Measurements from ENCODE around the gene CEP57L1. TPM values are rescaled to one million over a fixed set of nuclear protein-coding genes. Genes with fewer than 3 reads are reported as not detected.
"Not testable (repeated sequence)": the region's sequence is repeated elsewhere in the genome, so short reads cannot be mapped to it uniquely, and the experiment has no call there.

CEP57L1 gene
- polyA plus RNA-seq, 2 donors: 3.1 to 4.8 TPM

DNA sequence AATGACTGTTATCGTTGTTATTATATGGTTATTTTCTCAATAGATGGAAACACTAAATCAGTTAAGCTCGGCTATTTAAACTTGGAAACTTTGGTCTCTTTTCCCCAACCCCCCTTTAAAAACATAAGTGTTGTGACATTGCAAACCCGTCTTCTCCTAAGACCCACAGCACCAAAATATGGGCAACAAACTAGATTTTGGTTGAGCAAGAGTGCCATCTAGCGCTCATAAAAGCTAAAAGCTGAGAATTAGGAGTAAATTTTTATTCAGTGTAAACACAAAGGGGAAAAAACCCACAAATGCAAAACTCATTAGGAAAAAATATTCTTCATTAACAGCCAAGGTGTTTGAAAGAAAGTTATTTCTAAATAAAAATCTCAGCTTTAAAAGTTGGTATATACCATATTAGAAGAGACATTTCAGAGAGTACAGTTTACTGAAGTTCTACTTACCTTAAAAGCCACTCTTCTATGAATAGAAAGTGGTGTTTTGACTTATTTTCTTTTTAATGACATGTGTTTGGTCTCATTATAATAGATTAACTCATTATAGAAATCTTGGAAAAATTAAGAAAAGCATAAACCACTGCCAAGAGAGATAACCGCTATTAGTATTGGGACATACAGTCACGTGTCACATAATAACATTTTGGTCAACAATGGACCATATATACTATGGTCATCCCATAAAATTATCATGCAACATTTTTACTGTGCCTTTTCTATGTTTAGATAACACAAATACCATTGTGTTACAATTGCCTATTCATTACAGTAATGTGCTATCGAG, 21.8 kb upstream of the CEP57L1 start:
- no peaks in the 10 kb centered on the region for H3K36me3 ChIP-seq (ENCODE audit: control insufficient read depth in 2 of 2, insufficient read depth in 2 of 2, low read length in 1 of 2)
- no peaks in the 10 kb centered on the region for H3K27me3 ChIP-seq (ENCODE audit: control insufficient read depth in 1 of 2, insufficient read depth in 2 of 2, low read length in 2 of 2)
- WGBS, 2 donors: 46 to 47% methylated on average over 7 of the region's 7 CpGs
- no peaks in the 10 kb centered on the region for H3K4me1 ChIP-seq (ENCODE audit: control insufficient read depth in 2 of 2, insufficient read depth in 2 of 2, low read length in 1 of 2)
- no peak overlapping the region for H3K4me3 ChIP-seq (ENCODE audit: low read depth in 1 of 2, low read length in 2 of 2)
- no peaks in the 10 kb centered on the region for H3K9me3 ChIP-seq (ENCODE audit: control insufficient read depth in 2 of 2, insufficient read depth in 1 of 2, low read depth in 1 of 2, low read length in 1 of 2)
- H3K27ac ChIP-seq (ENCODE audit: low read depth in 2 of 2, low read length in 1 of 2): no peak overlapping the region

DNA sequence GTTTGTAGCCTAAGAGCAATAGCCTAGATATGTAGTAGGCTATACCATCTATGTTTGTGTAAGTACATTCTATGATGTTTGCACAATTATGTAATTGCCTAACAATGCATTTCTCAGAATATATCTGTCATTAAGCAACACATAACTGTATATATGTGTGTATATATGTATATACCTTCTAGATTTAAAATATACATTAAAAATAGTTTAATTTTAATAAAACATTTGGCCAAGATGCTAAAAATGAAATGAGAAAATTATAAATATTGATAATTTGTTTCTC, 21.2 kb upstream of the CEP57L1 start:
- no peaks in the 10 kb centered on the region for H3K4me1 ChIP-seq (ENCODE audit: control insufficient read depth in 2 of 2, insufficient read depth in 2 of 2, low read length in 1 of 2)
- no peaks in the 10 kb centered on the region for H3K36me3 ChIP-seq (ENCODE audit: control insufficient read depth in 2 of 2, insufficient read depth in 2 of 2, low read length in 1 of 2)
- no peaks in the 10 kb centered on the region for H3K27me3 ChIP-seq (ENCODE audit: control insufficient read depth in 1 of 2, insufficient read depth in 2 of 2, low read length in 2 of 2)
- no peak overlapping the region for H3K27ac ChIP-seq (ENCODE audit: low read depth in 2 of 2, low read length in 1 of 2)
- H3K4me3 ChIP-seq (ENCODE audit: low read depth in 1 of 2, low read length in 2 of 2): no peak overlapping the region
- no peaks in the 10 kb centered on the region for H3K9me3 ChIP-seq (ENCODE audit: control insufficient read depth in 2 of 2, insufficient read depth in 1 of 2, low read depth in 1 of 2, low read length in 1 of 2)

DNA sequence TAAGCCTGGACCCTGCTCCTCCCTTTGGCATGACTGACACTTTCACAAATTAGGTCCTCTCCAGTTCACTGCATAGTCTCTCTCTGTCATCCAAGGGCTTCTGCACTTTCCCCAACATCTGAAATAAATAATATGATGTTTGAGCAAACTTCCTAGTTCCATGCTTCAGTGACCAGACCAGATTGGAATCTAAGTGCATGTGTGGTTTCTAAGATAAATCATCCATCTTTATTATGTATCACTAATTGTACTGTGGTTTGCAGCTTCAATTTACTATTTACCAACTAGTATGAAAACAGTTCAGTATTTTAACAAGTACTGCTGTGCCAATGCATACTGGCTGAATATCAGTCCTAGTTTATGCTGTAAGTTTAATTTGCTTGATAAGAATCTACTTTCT, 19.4 kb upstream of the CEP57L1 start:
- peaks cover 0 to under 1% of the 10 kb centered on the region in 2 donors for H3K4me1 ChIP-seq (ENCODE audit: control insufficient read depth in 2 of 2, insufficient read depth in 2 of 2, low read length in 1 of 2)
- H3K4me3 ChIP-seq (ENCODE audit: low read depth in 1 of 2, low read length in 2 of 2): no peak overlapping the region
- H3K27me3 ChIP-seq (ENCODE audit: control insufficient read depth in 1 of 2, insufficient read depth in 2 of 2, low read length in 2 of 2): no peaks in the 10 kb centered on the region
- no peaks in the 10 kb centered on the region for H3K36me3 ChIP-seq (ENCODE audit: control insufficient read depth in 2 of 2, insufficient read depth in 2 of 2, low read length in 1 of 2)
- H3K9me3 ChIP-seq (ENCODE audit: control insufficient read depth in 2 of 2, insufficient read depth in 1 of 2, low read depth in 1 of 2, low read length in 1 of 2): no peaks in the 10 kb centered on the region
- no peak overlapping the region for H3K27ac ChIP-seq (ENCODE audit: low read depth in 2 of 2, low read length in 1 of 2)

DNA sequence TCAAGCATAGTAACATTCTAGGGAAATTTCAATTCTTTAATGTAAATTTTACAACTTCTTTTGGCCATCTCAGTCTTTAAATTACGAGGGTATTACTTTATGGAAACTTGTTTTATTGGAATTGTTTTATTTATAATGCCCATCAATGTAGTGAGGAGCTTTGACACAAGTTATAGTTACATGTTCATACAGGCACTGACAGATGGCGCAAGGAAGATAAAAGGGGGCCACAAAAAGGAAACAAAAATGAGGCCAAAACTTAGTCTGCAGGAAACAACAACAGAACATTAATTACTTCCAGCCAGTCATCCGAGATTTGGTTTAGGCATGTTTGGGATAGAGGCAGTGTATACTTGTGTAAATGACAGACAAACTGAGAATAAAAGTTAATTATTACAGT, 18.9 kb upstream of the CEP57L1 start:
- Histone ChIP-seq H3K9me3 (ENCODE audit: control insufficient read depth in 2 of 2, insufficient read depth in 1 of 2, low read depth in 1 of 2, low read length in 1 of 2) (no peaks in the 10 kb centered on the region), H3K4me1 (ENCODE audit: control insufficient read depth in 2 of 2, insufficient read depth in 2 of 2, low read length in 1 of 2) (peaks cover 0 to 3% of the 10 kb centered on the region in 2 donors), H3K27me3 (ENCODE audit: control insufficient read depth in 1 of 2, insufficient read depth in 2 of 2, low read length in 2 of 2) (no peaks in the 10 kb centered on the region), H3K36me3 (ENCODE audit: control insufficient read depth in 2 of 2, insufficient read depth in 2 of 2, low read length in 1 of 2) (no peaks in the 10 kb centered on the region), H3K27ac (ENCODE audit: low read depth in 2 of 2, low read length in 1 of 2) (no peak overlapping the region), H3K4me3 (ENCODE audit: low read depth in 1 of 2, low read length in 2 of 2) (no peak overlapping the region)
- 35 to 51% methylated on average over 3 of the region's 3 CpGs for WGBS, 2 donors

DNA sequence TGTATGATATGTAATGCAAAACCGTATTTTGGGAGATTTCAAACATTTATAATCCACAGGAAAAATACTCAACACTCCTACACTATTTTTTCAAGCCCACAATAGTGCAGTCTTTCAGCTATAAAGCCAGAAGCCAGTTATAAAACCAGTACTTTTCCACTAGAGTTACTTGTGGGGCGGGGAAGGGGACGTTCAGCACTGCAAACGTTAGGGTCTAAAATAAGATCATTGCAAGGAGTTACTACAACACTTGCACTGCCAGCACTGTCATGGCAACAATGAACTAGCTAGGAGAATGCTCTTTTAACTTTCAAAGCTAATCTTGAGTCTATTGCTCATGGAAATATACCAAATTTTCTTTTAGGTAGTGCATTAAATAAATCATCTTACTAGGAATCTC, 15.3 kb upstream of the CEP57L1 start:
- H3K27me3 ChIP-seq (ENCODE audit: control insufficient read depth in 1 of 2, insufficient read depth in 2 of 2, low read length in 2 of 2): no peaks in the 10 kb centered on the region
- WGBS, 2 donors: 48% methylated on average over 4 of the region's 4 CpGs
- H3K27ac ChIP-seq (ENCODE audit: low read depth in 2 of 2, low read length in 1 of 2): no peak overlapping the region
- no peak overlapping the region for H3K4me3 ChIP-seq (ENCODE audit: low read depth in 1 of 2, low read length in 2 of 2)
- H3K36me3 ChIP-seq (ENCODE audit: control insufficient read depth in 2 of 2, insufficient read depth in 2 of 2, low read length in 1 of 2): no peaks in the 10 kb centered on the region
- H3K4me1 ChIP-seq (ENCODE audit: control insufficient read depth in 2 of 2, insufficient read depth in 2 of 2, low read length in 1 of 2): peaks cover 0 to 6% of the 10 kb centered on the region in 2 donors
- no peaks in the 10 kb centered on the region for H3K9me3 ChIP-seq (ENCODE audit: control insufficient read depth in 2 of 2, insufficient read depth in 1 of 2, low read depth in 1 of 2, low read length in 1 of 2)

DNA sequence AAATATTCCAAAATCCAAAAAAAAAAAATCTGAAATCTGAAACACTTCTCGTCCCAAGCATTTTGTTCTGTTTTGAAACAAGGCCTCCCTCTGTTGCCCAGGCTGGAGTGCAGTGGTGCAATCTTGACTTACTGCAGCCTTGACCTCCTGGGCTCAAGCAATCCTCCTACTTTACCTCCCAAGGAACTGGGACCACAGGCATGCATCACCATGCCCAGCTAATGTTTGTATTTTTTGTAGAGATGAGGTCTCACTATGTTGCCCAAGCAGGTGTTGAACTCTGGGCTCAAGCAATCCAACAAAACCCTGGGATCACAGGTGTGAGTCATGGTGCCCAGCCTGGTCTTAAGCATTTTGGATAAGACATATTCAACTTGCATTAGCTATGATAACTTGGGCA, 14.3 kb upstream of the CEP57L1 start:
- H3K27me3 ChIP-seq (ENCODE audit: control insufficient read depth in 1 of 2, insufficient read depth in 2 of 2, low read length in 2 of 2): no peaks in the 10 kb centered on the region
- H3K36me3 ChIP-seq (ENCODE audit: control insufficient read depth in 2 of 2, insufficient read depth in 2 of 2, low read length in 1 of 2): no peaks in the 10 kb centered on the region
- peaks cover 0 to 6% of the 10 kb centered on the region in 2 donors for H3K4me1 ChIP-seq (ENCODE audit: control insufficient read depth in 2 of 2, insufficient read depth in 2 of 2, low read length in 1 of 2)
- no peaks in the 10 kb centered on the region for H3K9me3 ChIP-seq (ENCODE audit: control insufficient read depth in 2 of 2, insufficient read depth in 1 of 2, low read depth in 1 of 2, low read length in 1 of 2)
- no peak overlapping the region for H3K4me3 ChIP-seq (ENCODE audit: low read depth in 1 of 2, low read length in 2 of 2)
- H3K27ac ChIP-seq (ENCODE audit: low read depth in 2 of 2, low read length in 1 of 2): peak overlapping the region in 1 of 2 donors; percentile 13
- WGBS, 2 donors: 53 to 80% methylated on average over 1 of the region's 1 CpG

DNA sequence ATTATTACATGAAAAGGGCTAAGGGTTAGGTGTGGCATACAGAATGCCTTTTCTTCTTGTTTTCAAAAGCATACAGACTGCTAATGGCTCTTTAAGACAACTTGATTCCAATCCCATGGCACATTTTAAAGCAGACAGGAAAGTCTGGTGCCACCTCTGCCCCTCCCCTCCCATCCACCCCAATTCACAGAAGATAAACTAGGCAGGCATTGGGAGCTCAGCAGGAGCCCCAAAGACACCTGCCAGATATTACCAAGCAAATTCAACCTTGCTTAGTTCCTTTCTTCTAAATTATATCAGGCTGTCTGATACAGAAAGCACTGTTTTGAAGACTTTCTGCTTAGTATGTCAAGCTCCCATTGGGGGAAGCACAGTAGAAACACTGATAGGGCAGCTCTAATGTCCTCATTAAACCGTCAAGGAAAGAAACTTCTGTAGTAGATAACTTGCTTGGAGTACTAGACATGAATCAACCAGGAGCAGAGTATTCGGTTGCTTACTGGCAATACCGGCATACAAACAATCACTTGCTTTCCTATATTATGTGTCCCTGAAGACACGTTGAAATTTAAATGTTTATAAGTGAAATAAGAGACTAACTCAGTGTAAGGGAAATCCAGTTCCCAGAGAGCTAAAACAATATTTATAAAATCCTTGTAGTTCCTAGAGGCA, 13.7 kb upstream of the CEP57L1 start:
- Histone ChIP-seq H3K4me1 (ENCODE audit: control insufficient read depth in 2 of 2, insufficient read depth in 2 of 2, low read length in 1 of 2) (peaks cover 0 to 6% of the 10 kb centered on the region in 2 donors), H3K9me3 (ENCODE audit: control insufficient read depth in 2 of 2, insufficient read depth in 1 of 2, low read depth in 1 of 2, low read length in 1 of 2) (no peaks in the 10 kb centered on the region), H3K27ac (ENCODE audit: low read depth in 2 of 2, low read length in 1 of 2) (peak overlapping the region in 1 of 2 donors; percentile 8), H3K36me3 (ENCODE audit: control insufficient read depth in 2 of 2, insufficient read depth in 2 of 2, low read length in 1 of 2) (no peaks in the 10 kb centered on the region), H3K27me3 (ENCODE audit: control insufficient read depth in 1 of 2, insufficient read depth in 2 of 2, low read length in 2 of 2) (no peaks in the 10 kb centered on the region), H3K4me3 (ENCODE audit: low read depth in 1 of 2, low read length in 2 of 2) (no peak overlapping the region)
- WGBS, 2 donors: 79 to 84% methylated on average over 4 of the region's 4 CpGs

DNA sequence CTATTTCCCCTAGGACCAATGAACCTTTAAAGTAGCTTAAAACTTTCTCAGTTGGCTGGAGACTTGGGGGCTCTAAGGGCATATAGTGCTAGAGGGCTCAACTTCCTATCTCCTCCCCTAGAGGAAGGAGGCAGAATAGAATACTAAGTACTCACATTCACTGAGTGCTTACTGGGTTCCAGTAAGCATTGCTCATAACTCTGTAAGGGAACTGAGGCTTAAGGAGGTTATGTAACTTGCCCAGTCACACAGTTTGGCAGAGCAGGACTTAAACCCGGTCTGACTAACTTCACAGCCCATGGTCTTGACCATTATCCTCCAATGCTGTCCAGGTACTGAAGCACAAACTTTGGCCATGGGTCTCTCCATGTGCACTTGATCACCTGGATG, 13.1 kb upstream of the CEP57L1 start:
- Histone ChIP-seq H3K27me3 (ENCODE audit: control insufficient read depth in 1 of 2, insufficient read depth in 2 of 2, low read length in 2 of 2) (no peaks in the 10 kb centered on the region), H3K4me3 (ENCODE audit: low read depth in 1 of 2, low read length in 2 of 2) (no peak overlapping the region), H3K36me3 (ENCODE audit: control insufficient read depth in 2 of 2, insufficient read depth in 2 of 2, low read length in 1 of 2) (no peaks in the 10 kb centered on the region), H3K27ac (ENCODE audit: low read depth in 2 of 2, low read length in 1 of 2) (peak overlapping the region in 1 of 2 donors; percentile 31), H3K9me3 (ENCODE audit: control insufficient read depth in 2 of 2, insufficient read depth in 1 of 2, low read depth in 1 of 2, low read length in 1 of 2) (no peaks in the 10 kb centered on the region), H3K4me1 (ENCODE audit: control insufficient read depth in 2 of 2, insufficient read depth in 2 of 2, low read length in 1 of 2) (peaks cover 0 to 6% of the 10 kb centered on the region in 2 donors)
- WGBS, 2 donors: 64 to 80% methylated on average over 1 of the region's 1 CpG

DNA sequence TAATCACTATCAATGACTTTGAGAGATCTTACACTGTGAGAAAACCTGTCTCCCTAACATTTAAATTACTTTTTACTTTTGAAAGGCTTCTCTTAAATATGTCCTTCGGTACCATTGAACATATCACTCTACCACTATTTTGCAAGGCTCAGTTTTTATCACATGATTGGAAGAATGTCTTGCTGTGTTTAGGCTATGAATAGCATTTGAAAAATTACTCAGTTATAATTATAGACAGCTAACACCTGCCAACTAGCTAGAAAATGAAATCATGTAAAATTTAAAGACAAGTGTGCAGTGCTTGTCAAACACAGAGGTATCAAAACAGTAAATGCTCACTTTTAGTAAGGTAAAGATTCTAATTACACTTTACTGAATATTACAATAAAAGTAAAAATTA, 11.7 kb upstream of the CEP57L1 start:
- no peaks in the 10 kb centered on the region for H3K27me3 ChIP-seq (ENCODE audit: control insufficient read depth in 1 of 2, insufficient read depth in 2 of 2, low read length in 2 of 2)
- H3K36me3 ChIP-seq (ENCODE audit: control insufficient read depth in 2 of 2, insufficient read depth in 2 of 2, low read length in 1 of 2): no peaks in the 10 kb centered on the region
- peaks cover 0 to 6% of the 10 kb centered on the region in 2 donors for H3K4me1 ChIP-seq (ENCODE audit: control insufficient read depth in 2 of 2, insufficient read depth in 2 of 2, low read length in 1 of 2)
- H3K4me3 ChIP-seq (ENCODE audit: low read depth in 1 of 2, low read length in 2 of 2): no peak overlapping the region
- no peak overlapping the region for H3K27ac ChIP-seq (ENCODE audit: low read depth in 2 of 2, low read length in 1 of 2)
- 82 to 86% methylated on average over 1 of the region's 1 CpG for WGBS, 2 donors
- H3K9me3 ChIP-seq (ENCODE audit: control insufficient read depth in 2 of 2, insufficient read depth in 1 of 2, low read depth in 1 of 2, low read length in 1 of 2): no peaks in the 10 kb centered on the region

DNA sequence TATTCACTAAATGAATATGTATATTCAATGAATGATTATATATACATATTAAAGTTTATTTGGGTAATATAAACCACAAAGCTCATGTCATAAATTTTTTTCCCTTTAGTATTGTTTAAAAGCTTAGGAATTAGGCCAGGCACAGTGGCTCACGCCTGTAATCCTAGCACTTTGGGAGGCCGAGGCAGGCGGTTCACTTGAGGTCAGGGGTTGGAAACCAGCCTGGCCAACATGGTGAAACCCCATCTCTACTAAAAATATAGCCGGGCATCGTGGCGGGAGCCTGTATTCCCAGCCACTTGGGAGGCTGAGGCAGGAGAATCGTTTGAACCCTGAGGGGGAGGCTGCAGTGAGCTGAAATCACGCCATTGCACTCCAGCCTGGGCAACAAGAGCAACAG, 11.2 kb upstream of the CEP57L1 start:
- 85 to 91% methylated on average over 8 of the region's 8 CpGs for WGBS, 2 donors

More for the DNA sequence above, 11.2 kb upstream of the CEP57L1 start:
- H3K27me3 ChIP-seq (ENCODE audit: control insufficient read depth in 1 of 2, insufficient read depth in 2 of 2, low read length in 2 of 2); H3K4me1 ChIP-seq (ENCODE audit: control insufficient read depth in 2 of 2, insufficient read depth in 2 of 2, low read length in 1 of 2); H3K4me3 ChIP-seq (ENCODE audit: low read depth in 1 of 2, low read length in 2 of 2); H3K9me3 ChIP-seq (ENCODE audit: control insufficient read depth in 2 of 2, insufficient read depth in 1 of 2, low read depth in 1 of 2, low read length in 1 of 2); H3K36me3 ChIP-seq (ENCODE audit: control insufficient read depth in 2 of 2, insufficient read depth in 2 of 2, low read length in 1 of 2); H3K27ac ChIP-seq (ENCODE audit: low read depth in 2 of 2, low read length in 1 of 2): not testable (repeated sequence)
